ENCODE measurements around the gene C1QTNF6.

DNA sequence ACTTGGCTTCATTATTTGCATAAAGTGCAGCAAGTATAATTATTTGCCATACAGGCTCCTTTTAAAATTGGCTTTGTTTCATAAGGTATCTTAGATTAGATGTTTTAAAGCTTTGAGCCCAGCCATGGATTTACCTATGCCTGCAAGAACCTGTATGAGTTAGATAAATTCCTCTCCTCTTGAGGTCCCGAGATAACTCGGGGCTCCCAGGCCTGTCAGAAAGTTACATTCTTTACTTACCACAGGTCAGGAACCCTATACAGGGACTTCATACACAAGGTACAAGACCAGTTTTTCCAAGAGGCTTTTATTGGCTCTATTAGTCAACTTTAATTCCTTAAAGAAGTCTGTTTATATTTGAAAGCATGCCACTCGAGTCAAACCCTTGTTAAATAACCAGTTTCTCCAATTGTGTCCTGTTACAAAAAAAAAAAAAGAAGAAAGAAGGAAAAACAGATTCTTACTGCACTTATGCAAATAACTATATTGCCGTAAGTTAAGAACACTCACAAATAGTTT lies 2.3 kb upstream of the C1QTNF6 start:
- TF ChIP-seq, protein P1, sequence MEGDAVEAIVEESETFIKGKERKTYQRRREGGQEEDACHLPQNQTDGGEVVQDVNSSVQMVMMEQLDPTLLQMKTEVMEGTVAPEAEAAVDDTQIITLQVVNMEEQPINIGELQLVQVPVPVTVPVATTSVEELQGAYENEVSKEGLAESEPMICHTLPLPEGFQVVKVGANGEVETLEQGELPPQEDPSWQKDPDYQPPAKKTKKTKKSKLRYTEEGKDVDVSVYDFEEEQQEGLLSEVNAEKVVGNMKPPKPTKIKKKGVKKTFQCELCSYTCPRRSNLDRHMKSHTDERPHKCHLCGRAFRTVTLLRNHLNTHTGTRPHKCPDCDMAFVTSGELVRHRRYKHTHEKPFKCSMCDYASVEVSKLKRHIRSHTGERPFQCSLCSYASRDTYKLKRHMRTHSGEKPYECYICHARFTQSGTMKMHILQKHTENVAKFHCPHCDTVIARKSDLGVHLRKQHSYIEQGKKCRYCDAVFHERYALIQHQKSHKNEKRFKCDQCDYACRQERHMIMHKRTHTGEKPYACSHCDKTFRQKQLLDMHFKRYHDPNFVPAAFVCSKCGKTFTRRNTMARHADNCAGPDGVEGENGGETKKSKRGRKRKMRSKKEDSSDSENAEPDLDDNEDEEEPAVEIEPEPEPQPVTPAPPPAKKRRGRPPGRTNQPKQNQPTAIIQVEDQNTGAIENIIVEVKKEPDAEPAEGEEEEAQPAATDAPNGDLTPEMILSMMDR (conservative IDR thresholded peaks at IDR 0.05) = no peak
- TF ChIP-seq EZH2 (IDR thresholded peaks at IDR 0.05; ENCODE audit: low read depth) = no peak

Measured in PC-9 (cell line).